GM12878 (cell line): ENCODE data around the gene C9orf72. TPM values are rescaled to one million over a fixed set of nuclear protein-coding genes. Genes with fewer than 3 reads are reported as not detected.

Experiments
- ATAC-seq: fragments of 200-7000 bp; cut with Tn5 transposase; 3 replicates; pipeline ENCODE4 v1.9.1; 2020; ENCODE audit warnings: mild to moderate bottlenecking, moderate library complexity
- BruUV-seq: library from RNA; stranded (reverse); fragments of 400-500 nt; replicated peaks from 2 replicates; lab custom pipeline; 2021; lab: Mats Ljungman, UMichigan
- CTCF ChIA-PET: fragments of 300-600 bp; sonication (Branson Sonifier 250); formaldehyde crosslinking; extraction: SDS; loops from one replicate; lab custom pipeline; 2021; ENCODE audit warnings: inconsistent platforms; lab: Yijun Ruan, JAX
- POLR2A ChIA-PET: fragments of 350-600 bp; formaldehyde crosslinking; extraction: SDS; loops from one replicate; lab custom pipeline; 2021; ENCODE audit warnings: inconsistent platforms; lab: Charles Lee
- RAD21 ChIA-PET: fragments of 300-600 bp; sonication (Branson Sonifier 250); formaldehyde crosslinking; loops from one replicate; lab custom pipeline; 2023; ENCODE audit warnings: antibody characterized with exemption; ENCODE audit not compliant: unreplicated experiment; lab: Charles Lee
- SMC1A ChIA-PET: fragments of 300-600 bp; sonication (Branson Sonifier 250); formaldehyde crosslinking; loops from one replicate; lab custom pipeline; 2023; ENCODE audit not compliant: unreplicated experiment, uncharacterized antibody; lab: Charles Lee
- DNase-seq: peaks from one replicate; pipeline ENCODE4 v3.0.0-alpha.2; 2011; ENCODE audit warnings: low read depth, low spot score
- FAIRE-seq: peaks from 3 replicates; lab custom pipeline; 2011; peaks lifted over from hg19 to GRCh38; lab: Jason Lieb, UNC
- H2AFZ ChIP-seq: 2 replicates; pipeline ENCODE4 v1.6.0; 2011; ENCODE audit warnings: low read depth, low read length, control low read depth; ENCODE audit not compliant: control insufficient read depth
- H3K27ac ChIP-seq: 2 replicates; pipeline ENCODE4 v1.5.1; 2011; ENCODE audit warnings: control low read depth; ENCODE audit not compliant: control insufficient read depth, insufficient read depth
- H3K27me3 ChIP-seq, 2 experiments: replicated peaks in 1 of 2; 2 replicates each; pipeline versions ENCODE4 v1.6.0 to v1.6.1; 2011; ENCODE audit warnings: low read length in 1 of 2; ENCODE audit not compliant: control insufficient read depth in 2 of 2, insufficient read depth in 2 of 2
- H3K36me3 ChIP-seq, 2 experiments: 2 replicates each; pipeline ENCODE4 v1.5.1; 2011; ENCODE audit warnings: low read length in 1 of 2; ENCODE audit not compliant: control insufficient read depth in 2 of 2, insufficient read depth in 2 of 2
- H3K4me1 ChIP-seq: 2 replicates; pipeline ENCODE4 v1.6.1; 2011; ENCODE audit warnings: mild to moderate bottlenecking, low read length, moderate library complexity, mixed read lengths; ENCODE audit not compliant: control insufficient read depth, insufficient read depth
- H3K4me2 ChIP-seq: 2 replicates; pipeline ENCODE4 v1.6.0; 2011; ENCODE audit warnings: control low read depth; ENCODE audit not compliant: control insufficient read depth, insufficient read depth
- H3K4me3 ChIP-seq: fragments of 200-600 bp; sonication (generic); 2 replicates; pipeline ENCODE4 v1.5.1; 2016
- H3K79me2 ChIP-seq: 2 replicates; pipeline ENCODE4 v1.6.0; 2011; ENCODE audit warnings: low read length; ENCODE audit not compliant: control insufficient read depth, insufficient read depth
- H3K9ac ChIP-seq: 2 replicates; pipeline ENCODE4 v1.8.0; 2011; ENCODE audit warnings: low read length, control low read depth, mixed read lengths; ENCODE audit not compliant: control insufficient read depth, insufficient read depth
- H3K9me3 ChIP-seq: replicated peaks from 3 replicates; pipeline ENCODE4 v1.5.1; 2011; ENCODE audit warnings: mild to moderate bottlenecking, low read length; ENCODE audit not compliant: control insufficient read depth, insufficient read depth
- H4K20me1 ChIP-seq: 2 replicates; pipeline ENCODE4 v1.6.0; 2011; ENCODE audit not compliant: control insufficient read depth, insufficient read depth
- BACH1 ChIP-seq: fragments of 450-650 bp; IDR thresholded peaks from 2 replicates; pipeline ENCODE4 v1.6.1; 2017; ENCODE audit warnings: mild to moderate bottlenecking, borderline replicate concordance
- BCL11A ChIP-seq: IDR thresholded peaks from 2 replicates; pipeline ENCODE4 v1.6.1; 2011; ENCODE audit warnings: low read depth, low read length
- CTCF ChIP-seq, 3 experiments: IDR thresholded peaks in 2 of 3; conservative IDR thresholded peaks in 1 of 3; 2 replicates each; pipeline ENCODE4 v1.5.1; 2011; ENCODE audit warnings: low read depth in 3 of 3, low read length in 3 of 3, mild to moderate bottlenecking in 3 of 3, control low read depth in 2 of 3, moderate library complexity in 2 of 3, inconsistent platforms in 1 of 3, mixed read lengths in 1 of 3; ENCODE audit not compliant: control insufficient read depth in 2 of 3, insufficient read depth in 1 of 3; ENCODE audit errors: extremely low read depth in 1 of 3
- E4F1 ChIP-seq: fragments of 450-650 bp; IDR thresholded peaks from 2 replicates; pipeline ENCODE4 v1.6.1; 2018; ENCODE audit warnings: borderline replicate concordance, mild to moderate bottlenecking; ENCODE audit not compliant: partially characterized antibody
- ETV6 ChIP-seq, 2 experiments: fragments of 450-650 bp in 1 of 2; IDR thresholded peaks in 1 of 2; conservative IDR thresholded peaks in 1 of 2; 2 replicates each; pipeline ENCODE4 v1.6.1; 2014; ENCODE audit warnings: antibody characterized with exemption in 1 of 2, borderline replicate concordance in 1 of 2, low read depth in 1 of 2, mild to moderate bottlenecking in 1 of 2, moderate library complexity in 1 of 2
- RCOR1 ChIP-seq: conservative IDR thresholded peaks from 2 replicates; pipeline ENCODE4 v1.6.1; 2012; ENCODE audit warnings: low read depth, low read length, improper control_type of control experiment
- SMAD5 ChIP-seq: IDR thresholded peaks from 2 replicates; pipeline ENCODE4 v1.6.1; 2016; ENCODE audit warnings: antibody characterized with exemption, low read depth
- TBL1XR1 ChIP-seq: IDR thresholded peaks from 2 replicates; pipeline ENCODE4 v1.6.1; 2012; ENCODE audit warnings: low read depth, low read length, improper control_type of control experiment
- WGBS: methylation state at CpG from one replicate; pipeline ENCODE4 v1.1.6; 2016; ENCODE audit warnings: low lambda C conversion rate; ENCODE audit not compliant: insufficient replicate concordance, insufficient coverage; ENCODE audit errors: missing lambda C conversion rate; 5-methylcytosine and 5-hydroxymethylcytosine counted together
- in situ Hi-C: fragments of 300-500 bp; cut with MboI; formaldehyde crosslinking; loops from 9 replicates; pipeline ENCODE4 v1.14.3; 2018; ENCODE audit warnings: mixed read lengths
- intact Hi-C: fragments of 100-400 bp; cut with micrococcal nuclease; formaldehyde crosslinking; loops from one replicate; pipeline ENCODE4 v1.14.2; 2022; ENCODE audit not compliant: unreplicated experiment
- polyA plus RNA-seq, 11 experiments: library from polyadenylated mRNA; depleted of rRNA in 4 of 11; unstranded in 6 of 11; stranded (reverse) in 5 of 11; fragments of >200 nt; fragmentation: Nextera tagmentation in 4 of 11; fragmentation: Illumina TruSeq in 1 of 11; extraction: Ambion mirVana in 4 of 11; extraction: Trizol in 1 of 11; gene quantifications; 1 replicate in 1 of 11; 2 replicates in 10 of 11; pipeline versions ENCODE4 v1.2.1 to v1.2.3, GENCODE V29; 2011 to 2016; ENCODE audit warnings: inconsistent platforms in 2 of 11, missing spikeins in 2 of 11, low read depth in 1 of 11
- total RNA-seq, 4 experiments: library from RNA; depleted of rRNA in 3 of 4; stranded (reverse); fragments of >200 nt in 3 of 4; fragmentation: Illumina TruSeq in 1 of 4; extraction: Trizol in 1 of 4; gene quantifications; 2 replicates each; pipeline versions ENCODE4 v1.2.1 to v1.2.3, GENCODE V29; 2013 to 2021

Gene C9orf72
- total and polyA plus RNA-seq, 10 of the 15 experiments (the other 5 are each of a cell fraction or from before 2014, with no cell fraction given): 4.8 to 9.0 (median 6.4) TPM

- Histone ChIP-seq H4K20me1 (no peaks in the 10 kb centered on the region), H3K27ac (no peak overlapping the region), H2AFZ (no peak overlapping the region), H3K27me3 (no peaks in the 10 kb centered on the region), H3K4me2 (no peak overlapping the region), H3K9ac (no peak overlapping the region), H3K4me3 (no peak overlapping the region), H3K79me2 (no peaks in the 10 kb centered on the region), H3K9me3 (no peaks in the 10 kb centered on the region; the same call in 2 of the 3 replicates), H3K36me3 (no peaks in the 10 kb centered on the region), H3K4me1 (peaks cover 2% of the 10 kb centered on the region; the same call in 1 of the 2 replicates)
- no peak for DNase-seq
- BruUV-seq: no TSS peak
- WGBS: 32% methylated on average over 3 of the region's 3 CpGs
- intact Hi-C loops: no loop called here
- POLR2A ChIA-PET: no interaction called here
- FAIRE-seq: no peak
- CTCF ChIA-PET: interaction anchor here (1.5 kb wide), 1 partner anchor 10 kb away, joined by 4 read pairs; no protein-coding TSS in a partner anchor
- RAD21 ChIA-PET: no interaction called here
- SMC1A ChIA-PET: interaction anchor here (0.6 kb wide), 1 partner anchor 32 kb away, joined by 3 read pairs; no protein-coding TSS in a partner anchor
- in situ Hi-C loops: no loop called here
- no peak for ATAC-seq
- TF ChIP-seq TBL1XR1 (no peak), SMAD5 (no peak), CTCF (IDR thresholded peaks at IDR 0.05 in 2 of 3, conservative IDR thresholded peaks at IDR 0.05 in 1 of 3; ENCODE audit: control insufficient read depth in 2 of 3, extremely low read depth in 1 of 3, insufficient read depth in 1 of 3, low read depth in 3 of 3, low read length in 3 of 3) (no peak), BACH1 (no peak), BCL11A (no peak), ETV6 (conservative IDR thresholded peaks at IDR 0.05 in 1 of 2, IDR thresholded peaks at IDR 0.05 in 1 of 2; ENCODE audit: borderline replicate concordance in 1 of 2, low read depth in 1 of 2) (no peak), E4F1 (no peak), RCOR1 (no peak)
These were observed 18.4 kb upstream of the C9orf72 start for GRCh38 chr9:27591672-27592071.
